HG03097 (cell line): Measurements from ENCODE around the gene SLC41A1.
"Not testable (repeated sequence)": the region's sequence is repeated elsewhere in the genome, so short reads cannot be mapped to it uniquely, and the experiment has no call there.

ENCODE experiments used
- ATAC-seq: cut with Tn5 transposase; IDR thresholded peaks from one replicate; pipeline ENCODE4 v1.9.1; 2021; ENCODE audit not compliant: unreplicated experiment, low FRiP score

The SLC41A1 gene

DNA sequence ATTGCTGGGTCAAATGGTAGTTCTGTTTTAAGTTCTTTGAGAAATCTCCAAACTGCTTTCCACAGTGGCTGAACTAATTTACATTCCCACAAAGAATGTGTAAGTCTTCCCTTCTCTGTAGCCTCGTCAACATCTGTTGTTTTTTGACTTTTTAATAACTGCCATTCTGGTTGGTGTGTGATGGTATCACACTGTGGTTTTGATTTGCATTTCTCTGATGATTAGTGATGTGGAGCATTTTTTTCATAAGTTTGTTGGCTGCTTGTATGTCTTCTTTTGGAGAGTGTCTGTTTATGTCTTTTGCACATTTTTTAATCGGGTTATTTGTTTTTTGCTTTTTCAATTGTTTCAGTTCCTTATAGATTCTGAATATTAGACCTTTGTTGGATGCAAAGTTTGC lies 10.3 kb upstream of the SLC41A1 start:
- not testable (repeated sequence) for ATAC-seq

DNA sequence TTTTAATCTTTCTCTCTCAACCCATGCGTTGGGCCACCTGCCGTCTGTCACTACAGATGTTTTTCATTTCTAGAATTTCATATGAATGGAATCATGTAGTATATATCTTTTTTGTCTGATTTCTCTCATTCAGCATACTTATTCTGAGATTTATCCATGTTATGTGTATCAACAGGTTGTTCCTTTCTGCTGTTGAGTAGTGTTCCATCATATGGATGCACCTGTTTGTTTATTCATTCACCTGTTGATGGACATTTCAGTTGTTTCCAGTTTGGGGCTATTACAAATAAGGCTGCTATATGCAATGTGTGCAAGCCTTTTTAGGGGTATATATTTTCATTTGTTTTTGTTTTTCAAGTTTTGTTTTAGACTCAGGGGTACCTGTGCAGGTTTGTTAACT lies 9.4 kb upstream of the SLC41A1 start:
- ATAC-seq, result no peak

DNA sequence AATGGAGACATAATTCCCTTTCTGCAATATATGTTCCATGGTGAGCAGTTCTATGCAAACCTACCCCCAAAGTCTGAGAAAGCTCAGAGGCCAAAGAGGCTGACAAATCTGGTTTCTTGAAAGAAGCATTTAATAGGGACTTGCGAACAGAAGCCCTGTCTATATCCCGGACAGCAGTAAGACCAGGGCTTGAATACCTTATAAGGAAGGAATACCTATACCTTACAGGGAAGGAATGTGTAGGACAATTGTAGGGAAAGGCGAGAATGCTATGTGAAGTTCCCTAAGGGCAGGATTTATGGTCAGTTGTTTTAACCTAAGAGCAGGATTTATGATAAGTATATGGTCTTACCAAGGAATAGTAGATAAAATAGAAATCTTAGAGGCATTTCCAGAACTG lies 5.0 kb upstream of the SLC41A1 start:
- no peak for ATAC-seq

DNA sequence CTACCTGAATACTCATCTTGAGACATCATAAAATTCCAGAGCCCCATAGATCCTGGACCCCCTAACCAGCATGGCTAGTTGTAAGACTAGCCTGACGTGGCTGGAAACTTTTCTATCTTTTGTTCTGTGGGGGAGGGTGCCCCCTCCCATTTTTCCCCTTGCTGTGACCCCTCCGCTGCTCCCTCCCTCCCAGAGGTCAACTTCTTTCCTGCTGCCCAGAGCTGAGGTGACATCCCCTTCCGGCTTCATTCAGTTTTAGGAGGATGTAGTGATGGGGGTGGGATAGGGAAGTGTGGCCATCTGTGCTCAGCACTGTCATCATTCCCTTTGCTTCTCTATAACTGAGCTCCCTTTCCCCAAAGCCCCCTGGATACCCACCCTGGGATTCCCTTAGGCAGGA lies 4.4 kb upstream of the SLC41A1 start:
- no peak for ATAC-seq

DNA sequence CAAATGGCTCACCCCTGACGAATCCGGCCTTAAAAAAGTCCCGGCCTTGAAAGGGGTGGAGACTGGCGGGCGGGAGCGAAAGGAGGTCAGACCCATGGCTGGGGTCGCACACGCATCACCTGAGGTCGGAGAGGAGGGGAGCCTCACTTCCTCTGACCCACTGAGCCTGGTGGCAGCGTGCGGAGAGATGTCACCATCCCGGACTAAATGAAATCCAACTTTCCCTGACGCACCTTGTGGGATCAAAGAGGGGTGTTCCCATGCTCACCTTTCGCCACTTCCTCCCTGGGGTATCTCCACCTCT lies 709 bp upstream of the SLC41A1 start:
- ATAC-seq, result no peak

DNA sequence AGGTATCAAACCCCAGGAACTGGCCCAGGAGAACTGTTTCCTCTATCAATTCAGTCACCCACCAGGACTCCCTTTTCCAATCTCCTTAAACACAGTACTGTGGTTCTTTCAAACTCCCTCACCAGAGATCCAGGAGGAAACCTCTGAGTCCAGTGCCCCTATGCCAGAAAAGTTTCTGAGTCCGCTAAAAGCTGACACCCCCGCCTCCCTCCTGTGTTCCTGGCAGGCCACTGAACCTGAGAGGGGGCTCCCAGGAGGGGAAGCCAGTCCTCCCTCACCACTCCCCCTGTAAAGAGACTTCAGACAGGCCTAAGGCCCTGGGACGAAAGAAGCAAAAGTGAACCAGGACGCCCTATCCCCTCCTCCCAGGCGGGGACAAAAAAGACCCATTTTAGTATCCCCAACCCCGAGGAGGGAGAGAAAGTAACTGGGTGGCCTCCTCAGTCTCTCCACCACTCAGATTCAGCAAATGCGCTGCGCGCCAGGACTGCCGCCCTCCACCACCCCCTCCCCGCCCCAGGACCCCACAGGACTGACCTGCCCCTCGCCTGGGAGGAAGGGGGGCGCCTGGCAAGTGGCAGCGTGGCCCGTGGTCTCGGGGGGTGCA lies 624 bp downstream of the SLC41A1 start:
- no peak for ATAC-seq

DNA sequence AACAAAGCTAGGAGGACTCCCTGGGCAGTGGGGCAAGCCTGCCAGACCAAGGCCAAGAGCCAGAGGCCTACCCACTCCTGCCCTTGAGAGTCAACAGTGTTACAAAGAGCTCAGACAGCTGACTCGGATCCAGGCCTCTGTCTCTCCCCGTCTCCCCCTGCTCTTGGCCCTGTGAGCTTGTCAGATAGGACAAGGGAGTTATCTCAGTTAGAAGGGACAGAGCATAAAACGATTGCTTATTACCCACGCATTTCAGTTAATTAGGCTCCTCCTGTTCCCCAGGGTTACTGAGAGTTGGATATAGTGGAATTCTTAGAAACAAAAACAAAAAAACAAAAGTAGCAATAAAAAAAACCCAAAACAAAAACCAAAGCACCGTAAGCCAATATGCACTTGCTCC lies 1.3 kb downstream of the SLC41A1 start:
- ATAC-seq, result no peak

DNA sequence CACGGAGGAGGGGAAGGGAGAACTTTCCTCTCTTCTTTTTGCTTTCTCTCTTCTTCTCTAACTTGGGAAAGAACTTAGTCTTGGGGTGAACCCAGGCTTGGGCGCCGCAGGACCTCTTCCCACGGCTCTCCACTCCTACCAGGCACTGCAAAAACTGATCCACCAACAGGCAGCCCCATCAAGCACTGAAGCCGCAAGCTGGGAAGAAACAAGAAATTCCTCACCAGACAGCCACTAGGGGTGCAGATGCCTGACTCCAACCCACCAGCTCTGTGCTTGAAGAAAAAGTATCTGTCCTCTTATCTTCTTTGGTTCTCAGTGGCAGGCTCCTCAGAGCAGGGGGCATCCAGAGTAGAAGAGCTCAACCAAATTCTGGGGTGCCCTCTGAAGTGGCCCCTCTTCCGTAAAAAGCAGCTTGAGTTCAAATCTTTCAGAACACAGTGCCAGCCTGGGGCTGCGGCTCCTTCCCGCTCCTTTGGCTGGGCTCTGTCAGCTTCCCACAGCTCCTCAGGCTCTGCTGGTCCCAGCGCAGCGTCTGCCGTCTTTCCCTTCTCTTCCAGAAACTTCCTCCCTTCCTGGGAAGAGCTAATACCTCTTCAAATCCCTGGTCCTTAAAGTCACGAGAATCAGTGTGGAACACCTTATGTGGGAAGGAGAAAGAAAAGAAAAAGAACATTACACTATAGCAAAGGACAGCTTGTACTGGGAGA lies 2.4 kb downstream of the SLC41A1 start:
- ATAC-seq, result no peak

DNA sequence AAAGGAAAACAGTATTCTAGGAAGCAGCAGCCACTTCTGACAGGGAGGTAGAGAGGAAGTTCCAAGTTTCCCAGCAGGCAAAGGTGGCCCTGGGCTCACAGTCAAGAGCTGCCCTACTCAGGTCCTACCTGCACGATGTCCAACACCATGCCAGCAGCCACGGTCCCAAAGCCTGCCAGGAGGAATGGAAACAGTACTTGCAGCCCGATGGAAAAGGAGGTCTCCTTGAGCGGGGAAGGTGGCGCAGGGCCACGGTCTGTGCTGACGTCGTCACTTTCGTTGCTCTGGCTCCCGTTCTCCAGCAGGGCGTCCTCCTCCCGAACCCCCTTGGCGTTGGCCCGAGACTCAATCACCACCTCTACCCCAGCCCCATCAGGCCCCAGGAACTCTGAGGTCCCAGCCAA lies 3.1 kb downstream of the SLC41A1 start:
- ATAC-seq, result no peak

DNA sequence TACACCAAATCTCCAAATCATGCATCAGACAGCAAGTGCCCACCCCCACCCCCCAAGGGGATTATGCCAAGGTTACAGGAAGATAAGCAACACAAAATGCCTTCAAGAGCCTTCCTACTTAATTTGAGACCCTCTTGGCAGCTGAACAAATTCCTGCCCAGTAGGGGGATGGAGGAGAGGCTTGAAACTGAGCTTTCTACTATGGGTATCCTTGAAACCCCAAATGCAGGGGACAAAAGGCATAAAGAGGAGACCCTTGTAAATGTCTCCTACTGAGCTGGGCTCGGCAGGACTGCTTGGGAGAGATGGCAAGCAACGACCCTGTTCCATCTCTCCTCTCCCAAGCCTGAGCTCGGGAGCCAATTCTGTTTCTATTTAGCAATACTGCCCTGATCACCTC lies 3.5 kb downstream of the SLC41A1 start:
- no peak for ATAC-seq

DNA sequence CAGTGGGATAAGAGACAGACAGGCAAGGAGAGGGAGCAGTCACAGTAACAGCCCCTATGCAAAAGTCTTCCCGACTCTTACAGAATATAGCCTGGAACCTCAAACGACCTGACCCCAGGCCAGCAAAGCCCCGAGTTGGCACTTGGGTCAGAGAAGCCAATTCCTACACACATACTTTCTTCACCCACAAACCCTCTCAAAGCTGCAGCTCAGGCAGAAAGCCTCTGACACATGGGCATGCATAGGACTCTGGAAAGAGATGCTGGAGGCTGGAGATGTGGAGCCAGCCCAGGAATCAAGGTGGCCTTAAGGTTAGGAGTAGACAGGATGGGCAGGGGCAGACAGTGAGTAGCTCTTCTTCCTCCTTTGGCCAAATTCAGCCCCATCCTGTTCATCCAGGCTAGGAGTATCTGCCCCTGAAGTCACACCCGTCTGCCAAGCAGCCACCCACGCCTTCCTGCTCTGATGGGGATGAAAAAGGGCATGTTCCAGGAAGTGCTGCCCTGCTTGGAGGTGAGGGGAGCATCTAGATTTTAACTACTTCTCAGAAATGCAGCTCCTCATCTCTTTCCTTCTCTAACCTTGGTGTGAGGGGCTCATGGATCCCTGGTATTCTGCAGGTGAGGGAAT lies 7.8 kb downstream of the SLC41A1 start:
- ATAC-seq, result no peak

DNA sequence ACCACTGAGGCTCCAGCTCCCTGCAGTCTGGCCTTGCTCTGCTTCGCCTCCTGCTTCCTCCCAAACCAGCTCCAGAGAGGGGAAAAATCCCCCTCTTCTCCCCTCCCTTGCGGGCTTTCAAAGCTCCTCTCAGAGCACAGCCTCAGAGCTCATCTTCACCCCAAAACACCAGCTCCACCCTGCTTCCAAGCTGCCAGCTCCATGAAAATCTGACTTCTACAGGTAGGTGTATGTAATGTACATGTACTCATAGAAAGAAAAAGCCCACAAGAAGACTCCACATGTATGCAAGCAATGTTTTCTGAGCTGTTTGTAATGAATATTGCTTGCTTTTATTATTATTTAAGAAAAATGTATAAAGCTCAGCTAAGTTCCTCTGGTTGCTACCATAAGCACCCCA lies 8.4 kb downstream of the SLC41A1 start:
- no peak for ATAC-seq

DNA sequence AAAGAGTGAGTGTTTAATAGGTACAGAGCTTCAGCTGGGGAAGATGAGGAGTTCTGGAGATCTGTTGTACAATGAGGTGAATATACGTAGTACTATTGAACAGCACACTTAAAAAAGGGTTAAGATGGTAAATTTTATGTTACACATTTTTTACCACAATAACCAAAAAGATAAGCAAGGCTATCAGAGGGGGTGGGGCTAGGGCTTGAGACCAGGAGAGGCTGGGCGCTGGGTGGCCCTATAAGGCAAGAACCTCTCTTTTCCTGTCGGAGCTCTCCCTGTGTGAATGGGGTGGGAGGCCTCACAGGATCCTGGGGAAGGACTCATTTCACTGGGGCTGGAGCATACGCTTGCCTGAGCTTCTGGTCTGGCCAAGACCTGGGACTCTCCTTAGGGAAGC lies 9.0 kb downstream of the SLC41A1 start:
- ATAC-seq, result no peak

DNA sequence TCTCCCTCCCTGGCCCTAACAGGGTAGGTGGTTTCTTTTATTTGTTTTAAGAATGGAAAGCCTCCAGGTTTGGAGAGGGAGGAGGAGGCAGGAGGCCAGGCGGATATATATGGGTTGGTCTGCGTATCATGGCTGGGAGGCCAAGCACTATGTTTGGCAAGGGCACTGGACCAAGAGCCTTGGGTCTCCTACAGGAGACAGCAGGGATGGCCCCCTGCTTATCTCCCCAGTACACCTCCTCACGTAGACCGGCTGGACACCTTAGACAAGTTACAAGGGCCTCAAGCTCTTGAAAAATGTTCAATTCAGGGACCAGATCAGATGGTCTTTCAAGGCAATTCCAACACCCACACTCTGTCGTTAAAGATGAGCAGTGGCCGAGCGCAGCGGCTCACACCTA lies 10.9 kb downstream of the SLC41A1 start:
- no peak for ATAC-seq

DNA sequence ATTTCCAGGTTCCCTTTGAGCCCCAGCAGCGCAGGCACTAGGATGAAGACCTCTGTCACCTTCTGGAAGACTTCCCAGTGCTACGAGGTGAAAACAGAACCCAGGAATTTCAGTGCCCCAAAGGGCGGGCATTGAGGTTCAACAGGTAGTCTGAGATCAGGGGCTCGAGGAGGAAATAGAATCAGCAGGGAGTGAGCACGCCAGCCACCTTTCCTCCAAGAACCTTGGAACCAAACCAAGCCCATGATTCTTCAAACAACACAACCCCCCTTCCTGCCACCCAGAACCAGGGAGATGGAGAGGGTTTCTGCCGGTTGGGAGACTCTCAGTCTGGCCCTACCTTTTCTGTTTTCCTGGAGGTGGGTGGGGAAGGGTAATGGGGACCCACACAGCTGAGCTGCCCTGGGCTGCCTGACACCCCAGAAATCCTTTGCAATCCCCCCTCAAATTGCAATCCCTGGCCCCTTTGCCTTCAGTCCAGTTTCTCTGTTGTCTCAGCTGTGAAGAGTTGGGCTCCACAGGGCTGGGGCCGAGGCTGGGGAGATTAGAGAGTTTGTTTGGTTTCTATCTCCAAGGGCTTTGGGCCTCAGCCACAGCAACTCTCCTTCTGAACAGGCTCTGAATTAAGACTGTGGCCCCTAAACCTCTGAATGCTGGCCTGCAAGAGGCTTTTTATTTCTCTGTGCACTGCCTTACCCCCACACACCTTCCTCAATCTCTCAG lies 11.9 kb downstream of the SLC41A1 start:
- no peak for ATAC-seq

DNA sequence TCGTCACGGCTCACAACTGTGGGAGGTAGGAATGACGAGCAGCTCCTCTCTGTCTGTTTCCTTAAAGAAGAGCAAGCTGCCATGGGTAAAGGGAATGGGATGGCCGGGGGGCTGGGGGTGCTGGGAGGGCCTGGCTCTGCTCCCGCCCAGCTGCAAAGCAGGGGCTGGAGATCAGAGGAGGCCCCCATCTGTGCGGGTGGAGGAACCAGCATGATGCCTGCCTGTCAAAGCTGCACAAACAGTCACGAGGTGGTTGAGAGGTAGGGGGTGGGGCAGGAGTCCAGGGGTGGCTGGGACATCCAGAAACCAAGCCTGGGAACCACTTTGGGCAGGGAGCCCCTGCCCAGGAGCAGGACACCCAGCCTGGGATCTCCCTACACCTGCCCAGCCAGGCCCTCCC lies 12.6 kb downstream of the SLC41A1 start:
- no peak for ATAC-seq

DNA sequence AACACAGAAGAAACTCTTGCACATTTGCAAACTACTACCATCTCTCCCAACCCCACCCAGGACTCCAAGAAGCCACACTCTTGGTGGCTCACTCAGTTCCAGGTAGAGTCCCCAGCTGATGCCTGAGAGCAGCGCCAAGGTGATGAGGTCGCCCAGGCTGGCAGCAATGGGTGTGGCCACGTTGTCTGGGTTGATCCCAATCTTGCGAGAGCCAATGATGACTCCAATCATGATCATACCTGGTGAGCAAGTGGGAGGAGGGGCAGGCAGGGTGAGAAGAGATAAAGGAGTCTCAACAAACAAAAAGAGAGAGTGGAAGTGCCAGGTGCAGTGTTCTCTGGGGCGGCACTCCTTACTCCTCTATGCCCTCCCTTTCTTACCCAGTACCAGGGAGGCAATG lies 14.4 kb downstream of the SLC41A1 start:
- ATAC-seq, result no peak

DNA sequence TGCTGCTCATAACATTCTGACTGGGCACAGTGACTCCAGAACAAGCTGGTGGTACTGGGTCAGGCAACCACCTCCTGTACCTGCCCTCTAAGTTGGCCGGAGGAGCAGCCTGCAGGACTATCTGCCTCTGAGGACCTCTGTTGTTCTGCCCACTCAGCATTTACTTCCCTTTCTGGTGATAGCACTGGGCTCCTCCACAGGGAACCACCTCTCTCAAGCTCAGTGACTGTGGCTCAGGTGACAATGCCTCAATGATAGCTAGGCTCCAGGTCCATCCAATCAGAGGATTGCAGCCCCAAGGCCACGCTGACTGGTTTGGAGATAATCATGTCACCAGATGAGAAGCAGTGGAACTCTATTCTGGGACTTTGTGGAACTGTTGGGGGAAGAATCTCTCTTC lies 15.8 kb downstream of the SLC41A1 start:
- no peak for ATAC-seq

DNA sequence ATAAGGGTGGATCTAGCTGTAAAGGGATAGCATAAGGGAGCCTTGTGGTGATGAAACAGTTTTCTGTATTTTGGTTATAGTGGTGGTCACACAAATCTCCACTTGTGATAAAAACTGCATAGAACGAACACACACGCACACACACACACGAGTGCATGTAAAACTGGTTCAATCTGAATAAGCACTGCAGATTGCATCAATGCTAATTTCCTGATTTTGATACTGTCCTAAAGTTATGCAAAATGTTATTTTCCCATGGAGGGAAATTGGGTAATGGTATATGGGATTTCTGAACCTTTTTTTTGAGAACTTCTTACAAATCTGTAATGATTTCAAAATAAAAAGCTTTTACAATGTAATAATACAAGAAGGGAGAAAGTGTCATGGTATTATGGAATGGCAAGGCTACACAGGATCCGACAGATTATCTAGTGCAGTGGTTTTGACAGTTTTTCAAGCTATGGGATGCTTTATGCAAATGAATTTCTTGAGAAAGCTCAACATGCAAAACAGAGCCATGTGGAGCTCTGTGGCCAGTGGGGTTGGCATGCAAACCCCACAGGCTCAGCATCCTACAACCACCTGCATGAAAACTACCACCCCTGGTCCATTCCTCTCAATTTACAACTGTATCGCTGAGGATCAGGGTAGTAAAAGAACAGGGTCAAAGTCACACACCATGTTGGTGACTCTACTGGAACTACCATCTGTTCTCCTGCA lies 18.8 kb downstream of the SLC41A1 start:
- ATAC-seq, result no peak

DNA sequence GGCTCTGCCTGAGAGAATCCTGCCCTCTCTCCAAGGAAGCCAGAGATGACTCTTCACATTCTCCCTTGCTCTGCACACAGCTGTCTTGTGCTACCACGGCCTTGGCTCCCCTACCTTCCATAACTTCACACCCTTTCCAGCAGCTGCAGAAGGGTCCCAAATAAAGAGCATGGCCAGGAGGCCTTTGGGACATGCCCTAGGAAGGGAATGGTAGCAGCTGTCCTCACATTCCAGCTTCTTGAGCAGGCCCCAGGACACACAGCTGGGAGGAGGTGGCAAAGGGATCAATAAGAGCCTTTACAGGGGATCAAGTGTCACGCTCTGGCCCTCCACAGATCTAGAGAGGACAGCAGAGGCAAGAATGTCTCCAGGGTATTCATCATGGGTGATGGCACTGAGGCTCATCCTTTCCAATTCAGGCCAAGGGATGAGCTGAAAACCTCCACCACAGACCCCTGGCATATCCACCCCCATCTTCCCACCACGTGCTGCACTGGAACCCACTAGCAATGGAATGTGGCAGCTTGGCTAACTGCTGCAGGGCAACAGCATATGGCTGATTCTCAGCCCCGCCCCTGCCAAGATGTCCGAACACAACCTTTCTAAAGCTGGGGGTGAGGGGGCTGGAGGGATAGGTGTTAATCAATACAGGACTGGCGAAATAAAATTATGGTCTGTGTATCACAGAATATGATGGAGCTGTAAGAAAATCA lies 19.9 kb downstream of the SLC41A1 start:
- no peak for ATAC-seq

DNA sequence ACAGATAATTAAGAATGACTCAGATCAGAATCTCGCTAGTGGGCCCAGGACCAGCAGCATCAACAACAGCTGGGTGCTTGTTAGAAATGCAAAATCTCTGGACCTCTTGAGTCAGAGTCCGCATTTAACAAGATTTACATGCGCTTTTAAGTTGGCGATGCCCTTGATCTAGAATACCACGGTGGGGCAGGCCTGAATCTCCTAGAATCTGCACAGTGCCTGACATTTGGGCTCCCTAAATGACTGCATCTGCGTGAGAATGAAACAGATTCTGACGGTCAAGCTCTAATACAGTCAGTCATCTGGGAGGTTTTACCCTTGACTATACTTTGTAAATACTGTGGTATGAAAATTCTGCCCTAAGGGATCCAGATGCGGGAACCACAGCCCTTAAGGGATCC lies 20.5 kb downstream of the SLC41A1 start:
- ATAC-seq, result no peak
